Keratinocyte (primary cell): ENCODE measurements around the gene RCBTB2. TPM values are rescaled to one million over a fixed set of nuclear protein-coding genes. Genes with fewer than 3 reads are reported as not detected.

ENCODE experiments used
- DNase-seq: peaks from one replicate; pipeline ENCODE4 v3.0.0-alpha.2; 2011; ENCODE audit warnings: low read depth, missing footprints, low spot score
- FAIRE-seq: peaks from 2 replicates; lab custom pipeline; 2011; peaks lifted over from hg19 to GRCh38; lab: Jason Lieb, UNC
- H2AFZ ChIP-seq: 2 replicates; pipeline ENCODE4 v1.6.0; 2012; ENCODE audit warnings: low read length, control low read depth, inconsistent platforms; ENCODE audit not compliant: control insufficient read depth
- H3K27ac ChIP-seq: 2 replicates; pipeline ENCODE4 v1.5.1; 2011; ENCODE audit warnings: low read length; ENCODE audit not compliant: control insufficient read depth, insufficient read depth
- H3K27me3 ChIP-seq: 3 replicates; pipeline ENCODE4 v1.6.0; 2011; ENCODE audit warnings: low read length; ENCODE audit not compliant: control insufficient read depth, insufficient read depth; ENCODE audit errors: extremely low read depth
- H3K36me3 ChIP-seq, 2 experiments: 2 replicates in 1 of 2; 3 replicates in 1 of 2; pipeline ENCODE4 v1.5.1; 2011; ENCODE audit warnings: low read length in 2 of 2, mild to moderate bottlenecking in 1 of 2; ENCODE audit not compliant: control insufficient read depth in 2 of 2, insufficient read depth in 2 of 2; ENCODE audit errors: extremely low read depth in 1 of 2
- H3K4me1 ChIP-seq: 3 replicates; pipeline ENCODE4 v1.5.1; 2011; ENCODE audit warnings: low read length; ENCODE audit not compliant: control insufficient read depth, insufficient read depth; ENCODE audit errors: extremely low read depth
- H3K4me2 ChIP-seq: 3 replicates; pipeline ENCODE4 v1.6.0; 2011; ENCODE audit warnings: low read depth, low read length; ENCODE audit not compliant: control insufficient read depth, insufficient read depth; ENCODE audit errors: extremely low read depth
- H3K4me3 ChIP-seq, 3 experiments: fragments of 200-600 bp in 1 of 3; sonication (generic) in 1 of 3; 2 replicates in 2 of 3; 3 replicates in 1 of 3; pipeline ENCODE4 v1.5.1; 2011 to 2016; ENCODE audit warnings: low read length in 3 of 3, mild to moderate bottlenecking in 3 of 3, control low read depth in 2 of 3, inconsistent platforms in 1 of 3, low read depth in 1 of 3, mixed read lengths in 1 of 3, mixed run types in 1 of 3, moderate library complexity in 1 of 3; ENCODE audit not compliant: control insufficient read depth in 2 of 3, insufficient read depth in 2 of 3; ENCODE audit errors: extremely low read depth in 1 of 3
- H3K79me2 ChIP-seq: 2 replicates; pipeline ENCODE4 v1.6.0; 2012; ENCODE audit warnings: low read length; ENCODE audit not compliant: control insufficient read depth, insufficient read depth
- H3K9ac ChIP-seq: 3 replicates; pipeline ENCODE4 v1.6.0; 2011; ENCODE audit warnings: low read length; ENCODE audit not compliant: control insufficient read depth, insufficient read depth; ENCODE audit errors: extremely low read depth
- H3K9me1 ChIP-seq: 3 replicates; pipeline ENCODE4 v1.6.0; 2011; ENCODE audit warnings: low read length; ENCODE audit not compliant: control insufficient read depth, insufficient read depth; ENCODE audit errors: extremely low read depth
- H3K9me3 ChIP-seq: 2 replicates; pipeline ENCODE4 v1.5.1; 2012; ENCODE audit warnings: low read depth, low read length; ENCODE audit not compliant: control insufficient read depth
- H4K20me1 ChIP-seq: 3 replicates; pipeline ENCODE4 v1.6.0; 2011; ENCODE audit warnings: low read length; ENCODE audit not compliant: control insufficient read depth, insufficient read depth; ENCODE audit errors: extremely low read depth
- CTCF ChIP-seq, 3 experiments: IDR thresholded peaks in 1 of 3; conservative IDR thresholded peaks in 1 of 3; optimal IDR thresholded peaks in 1 of 3; 2 replicates in 2 of 3; 3 replicates in 1 of 3; pipeline versions ENCODE3 to v1.5.1; 2011; ENCODE audit warnings: low read length in 3 of 3, mild to moderate bottlenecking in 3 of 3, moderate library complexity in 2 of 3, control low read depth in 1 of 3, inconsistent platforms in 1 of 3; ENCODE audit not compliant: insufficient read depth in 2 of 3; ENCODE audit errors: extremely low read depth in 1 of 3
- EZH2 ChIP-seq: IDR thresholded peaks from one replicate; pipeline ENCODE4 v1.6.1; 2012; ENCODE audit warnings: inconsistent platforms, mild to moderate bottlenecking, low read length, moderate library complexity
- dilution Hi-C: fragments of 300-500 bp; cut with MboI; formaldehyde crosslinking; loops from one replicate; pipeline ENCODE4 v1.7.0; 2020; ENCODE audit warnings: low sequenced_read_pairs; ENCODE audit not compliant: extremely low pct_ligation_motif_present
- polyA plus RNA-seq, 5 experiments: library from polyadenylated mRNA; depleted of rRNA in 3 of 5; stranded (reverse) in 3 of 5; stranded (forward) in 1 of 5; unstranded in 1 of 5; fragments of >200 nt; gene quantifications; 1 replicate in 1 of 5; 2 replicates in 3 of 5; 3 replicates in 1 of 5; pipeline versions ENCODE4 v1.2.1 to v1.2.3, GENCODE V29; 2011 to 2012; ENCODE audit warnings: missing spikeins in 2 of 5, low read depth in 1 of 5, low replicate concordance in 1 of 5

Gene RCBTB2
- polyA plus RNA-seq, 1 donor (not counting 4 experiments of a cell fraction or from before 2014, with no cell fraction given), result 5.5 TPM

GRCh38 chr13:48493851-48494250 lies 39.0 kb downstream of the RCBTB2 start:
- H3K4me2 ChIP-seq, result no peak overlapping the region
- no peak for TF ChIP-seq EZH2
- TF ChIP-seq CTCF (optimal IDR thresholded peaks at IDR 0.05 in 1 of 3, IDR thresholded peaks at IDR 0.05 in 1 of 3, conservative IDR thresholded peaks at IDR 0.05 in 1 of 3; ENCODE audit: extremely low read depth in 1 of 3, insufficient read depth in 2 of 3, low read length in 3 of 3), result no peak
- H3K9ac ChIP-seq, result no peak overlapping the region
- no peaks in the 10 kb centered on the region for H3K27me3 ChIP-seq
- FAIRE-seq (no peak), DNase-seq (no peak)
- no peak overlapping the region for H3K27ac ChIP-seq
- H3K4me3 ChIP-seq, result no peak overlapping the region
- no peaks in the 10 kb centered on the region for H3K9me1 ChIP-seq
- H2AFZ ChIP-seq, result no peak overlapping the region
- H4K20me1 ChIP-seq, result no peaks in the 10 kb centered on the region
- H3K79me2 ChIP-seq, result no peaks in the 10 kb centered on the region
- H3K9me3 ChIP-seq, result no peaks in the 10 kb centered on the region
- H3K36me3 ChIP-seq, result no peaks in the 10 kb centered on the region
- no peaks in the 10 kb centered on the region for H3K4me1 ChIP-seq
- dilution Hi-C loops, result no loop called here

- TF ChIP-seq EZH2 (no peak), CTCF (optimal IDR thresholded peaks at IDR 0.05 in 1 of 3, IDR thresholded peaks at IDR 0.05 in 1 of 3, conservative IDR thresholded peaks at IDR 0.05 in 1 of 3; ENCODE audit: extremely low read depth in 1 of 3, insufficient read depth in 2 of 3, low read length in 3 of 3) (no peak)
- dilution Hi-C loops, result no loop called here
- Histone ChIP-seq H3K27me3 (no peaks in the 10 kb centered on the region), H3K9me1 (no peaks in the 10 kb centered on the region), H3K4me1 (no peaks in the 10 kb centered on the region), H3K9me3 (no peaks in the 10 kb centered on the region), H2AFZ (no peak overlapping the region), H3K4me2 (no peak overlapping the region), H3K9ac (no peak overlapping the region), H3K4me3 (no peak overlapping the region), H3K79me2 (no peaks in the 10 kb centered on the region), H3K27ac (no peak overlapping the region), H3K36me3 (no peaks in the 10 kb centered on the region), H4K20me1 (no peaks in the 10 kb centered on the region)
- FAIRE-seq (no peak), DNase-seq (no peak)
Measured at GRCh38 chr13:48493066-48493765, 39.7 kb downstream of the RCBTB2 start.
